Umbilical cord (tissue), 2 donors: ENCODE data around the gene SUSD4. TPM values are rescaled to one million over a fixed set of nuclear protein-coding genes. Genes with fewer than 3 reads are reported as not detected.

ENCODE experiments used
- DNase-seq: peaks from one replicate; pipeline ENCODE4 v3.0.0-alpha.2; 2015; ENCODE audit warnings: low spot score
- total RNA-seq: library from RNA; depleted of rRNA; stranded (reverse); fragments of >200 nt; gene quantifications from one replicate; pipeline ENCODE4 v1.2.3, GENCODE V29; 2014; ENCODE audit warnings: low replicate concordance; ENCODE audit not compliant: insufficient read depth

SUSD4 gene
- total RNA-seq, 1 donor from 2014 or later = 0.24 TPM

DNA sequence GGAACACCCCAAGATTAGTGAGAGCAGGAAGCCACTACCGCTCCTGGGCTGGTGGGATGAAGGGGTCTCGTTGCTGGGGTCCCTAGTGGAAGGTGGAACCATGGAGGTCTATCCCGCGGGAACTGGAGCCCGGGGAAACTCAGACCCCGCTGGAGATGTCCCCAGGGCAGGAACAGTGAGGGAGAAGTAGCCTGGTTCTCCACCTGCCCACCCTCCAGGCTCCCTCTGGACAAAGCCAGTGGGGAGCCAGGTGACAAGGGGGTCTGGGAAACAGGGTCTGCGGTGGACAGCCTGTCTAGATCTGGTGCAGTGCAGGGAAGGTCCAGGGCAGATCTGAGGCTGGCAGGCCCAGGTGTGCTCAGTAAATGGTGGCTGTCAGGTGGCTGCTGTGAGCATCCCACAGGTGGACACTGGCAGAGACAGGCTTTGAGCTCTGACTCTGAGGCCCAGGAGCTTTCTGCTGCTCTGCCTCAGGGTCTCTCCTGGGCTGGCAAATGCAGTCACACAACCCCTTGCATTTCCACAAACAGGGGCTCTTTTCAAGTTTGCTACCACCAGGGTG is 132.9 kb downstream of the SUSD4 start:
- no peak for DNase-seq

DNA sequence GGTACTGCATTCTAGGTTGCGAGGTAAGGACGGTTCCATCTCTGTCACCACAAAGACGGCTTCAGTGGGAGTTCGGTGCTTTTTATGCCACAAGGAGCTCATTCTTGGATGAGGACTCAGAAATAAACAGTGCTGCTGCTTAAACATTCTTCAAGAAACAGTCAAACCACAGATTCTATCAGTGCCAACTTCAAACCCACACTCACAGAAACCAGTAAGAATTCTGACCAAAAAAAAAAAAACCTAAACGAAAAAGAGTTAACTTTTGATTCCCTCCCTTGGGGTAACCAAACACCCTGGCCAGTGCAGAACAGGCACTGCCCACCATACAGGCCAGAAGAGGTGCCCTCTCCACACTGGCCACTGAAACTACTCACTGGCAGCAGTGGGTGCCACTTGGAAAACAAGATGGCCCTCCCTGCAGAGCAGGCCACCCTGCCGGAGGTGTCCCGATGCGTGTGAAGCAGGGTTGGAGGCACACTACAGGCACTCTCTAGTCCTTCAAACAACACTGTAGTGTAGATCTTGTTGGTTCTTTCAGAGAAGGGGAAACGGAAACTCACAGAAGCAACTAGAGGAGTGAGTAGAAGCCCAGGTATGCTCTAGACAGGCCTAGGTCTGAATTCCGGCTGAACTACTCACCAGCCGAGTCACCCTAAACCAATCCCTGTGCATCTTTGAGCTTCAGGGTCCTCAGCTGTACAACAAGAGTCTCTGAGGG is 133.7 kb downstream of the SUSD4 start:
- no peak for DNase-seq

DNA sequence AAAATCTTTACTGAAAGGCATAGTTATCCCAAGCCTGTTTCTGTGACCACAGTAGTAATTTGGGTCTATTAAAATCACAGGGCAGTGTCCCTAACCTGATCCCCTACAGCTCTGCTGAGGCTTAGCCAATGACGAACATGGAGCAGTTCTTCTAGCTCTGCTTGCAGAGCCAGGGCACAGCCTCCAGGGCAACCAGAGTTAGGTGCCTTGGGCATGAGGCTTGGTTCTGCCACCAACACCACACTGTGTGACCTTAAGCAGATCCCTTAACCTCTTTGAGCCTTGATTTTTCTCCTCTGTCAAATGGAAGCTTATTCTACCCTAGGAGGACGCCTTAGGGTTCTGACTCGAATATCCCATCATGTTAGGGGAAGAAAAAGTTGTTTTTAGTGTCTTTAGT is 134.2 kb downstream of the SUSD4 start:
- DNase-seq = no peak

DNA sequence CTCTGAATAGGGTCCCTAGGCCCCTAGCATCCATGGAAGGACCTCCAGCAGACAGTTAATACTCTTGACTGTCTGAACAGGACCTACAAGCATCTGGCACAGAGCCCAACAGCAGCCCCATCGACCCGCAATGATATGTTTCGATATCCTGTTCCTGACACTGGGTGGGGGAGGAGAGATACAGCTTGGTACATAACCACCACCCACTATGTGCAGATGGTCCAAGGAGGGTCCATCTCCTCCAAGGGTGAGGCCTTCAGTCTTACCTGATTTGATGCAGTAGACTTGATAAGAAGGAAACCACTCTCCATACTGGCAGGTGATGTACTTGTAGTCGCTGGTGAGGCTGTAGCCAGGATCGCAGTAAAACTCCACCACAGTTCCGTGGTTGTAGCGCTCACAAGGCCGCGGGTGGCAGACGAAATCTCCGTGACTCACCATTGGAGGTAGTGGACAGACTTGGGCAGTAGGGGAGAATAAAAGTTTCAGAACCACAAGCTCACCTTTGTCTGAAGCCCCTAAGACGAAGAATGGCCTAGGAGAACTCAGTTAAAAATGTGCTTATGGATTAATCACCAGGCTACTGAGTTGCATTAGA is 134.9 kb downstream of the SUSD4 start:
- no peak for DNase-seq

DNA sequence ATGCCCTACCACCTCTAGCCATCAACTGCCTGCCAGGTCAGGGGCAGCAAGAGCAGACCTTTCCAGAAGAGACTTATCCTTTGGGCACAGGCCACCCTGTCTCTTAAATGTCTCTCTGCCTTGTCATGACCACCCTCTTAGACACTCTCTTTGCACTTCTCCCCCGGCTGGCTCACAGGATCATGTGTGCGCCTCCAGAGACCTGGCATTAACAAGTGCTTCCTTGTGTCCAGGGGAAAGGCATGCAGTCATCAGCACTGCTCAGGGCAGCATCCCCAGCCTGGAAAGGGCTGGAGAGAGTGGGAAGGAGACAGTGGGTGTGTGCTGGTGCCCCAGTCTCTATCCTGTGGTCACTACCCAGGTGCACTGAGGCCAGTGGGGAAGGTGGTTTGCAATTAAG is 135.8 kb downstream of the SUSD4 start:
- no peak for DNase-seq

DNA sequence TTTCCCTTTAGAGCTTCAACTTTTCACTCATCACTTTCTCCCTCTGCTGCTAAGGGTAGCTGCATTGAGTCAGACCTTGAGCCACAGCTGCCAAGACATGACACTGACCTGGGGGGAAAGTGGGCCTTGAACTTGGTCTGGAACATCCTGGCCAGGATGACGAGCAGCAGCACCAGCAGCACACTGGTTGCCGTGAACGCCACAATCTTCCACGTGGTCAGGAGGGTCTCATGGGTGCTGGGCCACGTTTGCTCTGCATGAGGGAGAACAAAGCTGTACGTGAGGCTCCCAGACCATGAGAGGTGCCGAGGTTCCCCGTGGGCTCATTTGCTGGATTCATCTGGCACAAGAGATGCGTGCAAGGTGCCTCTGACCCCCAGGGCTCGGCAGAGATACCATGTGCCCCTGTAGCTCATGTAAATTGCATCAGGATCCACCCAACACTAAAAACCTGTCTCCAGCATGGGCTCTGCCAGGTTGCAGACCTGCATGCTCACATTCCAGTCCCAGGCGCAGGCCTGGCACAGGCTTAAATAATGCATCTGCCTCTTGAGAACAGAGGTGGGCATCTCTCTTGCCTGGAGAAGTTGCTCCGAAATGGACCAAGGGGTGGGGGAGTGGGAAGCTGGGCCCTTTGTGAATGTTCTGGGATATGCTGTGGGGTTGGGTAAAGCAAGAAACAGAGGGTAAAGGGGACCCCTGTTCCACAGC is 136.3 kb downstream of the SUSD4 start:
- no peak for DNase-seq

DNA sequence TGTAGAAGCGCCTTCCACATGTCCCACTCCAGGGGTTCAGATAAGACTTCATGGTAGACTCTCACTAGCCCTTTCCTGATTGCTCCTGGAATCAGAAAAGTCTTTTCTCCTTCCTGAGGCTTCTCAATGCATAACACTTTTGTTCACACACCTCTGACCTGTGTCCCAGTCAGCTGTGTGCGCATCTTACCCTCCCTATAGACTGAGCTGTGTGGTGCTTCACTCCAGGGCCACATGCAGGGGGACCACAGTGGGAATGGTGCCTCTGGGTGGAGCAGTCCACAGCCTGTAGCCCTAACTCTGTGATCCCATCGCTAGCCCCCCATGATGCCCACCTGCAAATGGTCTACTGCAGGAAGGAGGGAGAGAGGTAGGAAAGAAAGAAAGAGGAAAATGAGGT is 136.9 kb downstream of the SUSD4 start:
- no peak for DNase-seq

DNA sequence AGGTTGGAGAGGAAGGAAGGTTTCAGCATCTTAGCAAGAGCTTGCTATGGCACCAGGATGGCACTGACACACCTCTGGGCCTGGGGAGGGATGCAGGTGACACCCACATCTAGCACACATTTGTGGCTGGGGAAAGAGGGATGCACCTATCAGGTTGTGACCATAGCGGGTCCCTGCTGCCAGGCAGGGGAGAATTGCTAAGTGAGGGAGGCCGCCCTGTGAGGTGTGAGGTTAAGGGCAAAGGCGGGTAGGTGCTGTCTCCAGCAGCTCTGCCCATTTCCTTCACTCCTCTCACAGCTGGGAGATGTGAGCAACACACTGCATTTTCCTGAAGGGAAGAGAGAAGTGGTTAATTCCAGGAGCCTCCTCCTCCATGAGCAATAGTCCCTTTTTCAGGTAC is 137.7 kb downstream of the SUSD4 start:
- DNase-seq = no peak

DNA sequence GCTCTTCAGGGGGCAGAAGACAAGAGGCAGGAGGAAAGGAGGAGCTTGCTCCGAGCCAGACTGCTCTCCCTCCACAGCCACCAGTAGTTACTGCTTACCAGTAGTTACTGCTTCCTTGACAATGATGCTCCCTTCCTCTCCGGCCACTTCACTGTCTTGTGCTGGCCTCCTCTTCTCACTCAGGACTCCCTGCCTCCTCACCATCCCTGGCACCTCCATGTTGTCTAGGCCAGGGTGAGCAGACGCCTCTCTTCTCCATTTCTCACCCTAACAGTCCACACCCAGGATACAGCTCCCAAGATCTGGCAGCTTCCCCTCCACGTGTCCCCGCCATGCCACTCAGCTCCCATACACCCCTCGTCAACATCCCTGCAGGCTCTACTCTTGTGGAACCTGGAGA is 138.5 kb downstream of the SUSD4 start:
- DNase-seq = no peak

DNA sequence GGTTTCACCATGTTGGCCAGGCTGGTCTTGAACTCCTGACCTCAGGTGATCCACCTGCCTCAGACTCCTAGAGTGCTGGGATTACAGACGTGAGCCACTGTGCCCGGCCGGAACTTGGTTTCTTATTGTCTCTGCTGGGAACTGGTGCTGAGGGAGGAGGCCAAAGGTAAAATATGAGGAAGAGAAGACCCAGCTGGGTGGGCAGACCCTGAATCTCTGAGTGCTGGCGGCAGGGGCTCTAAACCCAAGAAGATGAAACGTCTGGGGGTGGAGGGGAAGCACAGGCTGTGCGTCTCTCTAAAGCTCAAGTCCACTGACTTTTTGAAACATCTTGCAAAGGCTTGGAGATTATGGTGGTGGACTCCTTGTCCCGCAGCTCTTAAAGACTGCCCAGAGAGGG is 138.9 kb downstream of the SUSD4 start:
- no peak for DNase-seq

DNA sequence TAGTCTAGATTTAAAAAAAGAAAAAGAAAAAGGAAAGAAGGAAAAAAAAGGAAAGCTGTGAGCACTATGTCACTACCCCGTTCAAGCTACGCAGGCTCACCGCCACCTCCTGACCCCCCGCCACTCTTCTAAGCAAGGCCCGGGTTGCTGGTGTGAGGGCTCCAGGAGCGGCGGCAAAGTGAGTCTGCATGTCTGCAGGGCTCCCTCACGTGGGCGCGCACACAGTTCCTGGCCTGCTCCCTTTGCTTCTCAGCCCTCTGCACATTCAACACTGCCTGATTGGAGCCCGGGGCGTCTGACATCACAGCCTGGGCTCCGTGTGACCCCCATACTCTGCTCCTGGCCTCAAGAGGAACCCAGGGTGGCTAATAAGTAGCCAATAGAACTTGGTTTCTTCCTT is 139.5 kb downstream of the SUSD4 start:
- DNase-seq = no peak

DNA sequence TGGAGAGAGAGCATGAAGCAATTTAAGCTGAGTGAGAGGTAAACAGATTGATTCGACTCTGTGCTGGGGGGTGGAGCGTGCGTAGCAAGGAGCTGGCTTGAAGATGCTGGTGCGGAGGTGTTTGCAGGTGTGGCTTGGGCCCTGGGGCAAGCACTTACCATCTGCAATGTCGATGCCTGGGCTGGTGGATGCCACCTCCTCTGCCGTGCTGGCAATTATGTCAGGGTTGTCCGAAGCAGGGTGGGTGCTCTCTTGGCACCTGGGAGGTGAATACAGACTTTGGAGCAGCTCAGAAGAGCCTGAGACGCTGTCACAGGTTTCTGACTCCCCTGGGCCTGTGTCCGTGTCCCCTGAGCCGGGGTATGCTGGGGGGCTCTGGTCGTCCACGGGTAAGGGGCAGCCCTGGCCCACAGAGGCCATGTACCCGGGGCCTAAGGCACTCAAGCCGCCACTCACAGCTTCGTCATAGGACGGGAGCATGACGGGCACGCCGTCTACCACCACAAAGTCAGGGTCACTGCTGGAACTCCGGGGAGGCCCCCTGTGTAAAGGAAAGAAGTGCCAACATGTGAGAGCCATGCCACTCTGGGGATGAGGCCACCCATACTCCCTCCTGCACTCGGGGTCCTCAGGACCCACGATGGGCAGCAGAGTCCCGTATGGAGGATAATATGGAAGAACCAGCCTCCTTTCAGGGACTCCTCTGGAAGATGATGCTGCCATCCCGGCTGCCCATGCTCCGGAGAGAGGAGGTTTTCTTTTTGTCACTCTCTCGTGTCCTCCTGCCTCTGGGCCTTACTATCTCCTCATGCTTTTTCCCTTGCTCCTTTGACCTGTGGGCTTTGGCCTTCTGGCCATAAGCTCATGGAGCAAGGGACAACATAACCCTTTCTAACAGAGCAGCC is 140.6 kb downstream of the SUSD4 start:
- DNase-seq = no peak

DNA sequence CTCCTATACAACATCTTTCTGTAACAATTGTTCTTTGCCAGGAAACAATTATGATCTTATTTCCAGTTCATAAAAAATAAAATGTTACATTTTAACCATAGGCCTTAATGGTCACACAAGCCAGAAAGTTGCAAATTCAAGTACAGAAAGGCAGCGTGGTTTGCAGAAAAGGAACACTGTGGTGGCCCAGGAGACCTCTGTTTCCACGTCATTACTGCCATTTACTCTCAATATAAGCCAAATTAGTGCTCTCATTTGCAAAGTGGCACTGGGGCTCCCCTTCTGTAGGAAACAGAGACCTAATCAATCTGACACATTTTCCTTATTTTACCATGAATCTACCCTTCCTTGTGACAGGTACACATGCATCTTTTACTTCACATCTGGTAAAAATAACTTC is 141.6 kb downstream of the SUSD4 start:
- DNase-seq = no peak

DNA sequence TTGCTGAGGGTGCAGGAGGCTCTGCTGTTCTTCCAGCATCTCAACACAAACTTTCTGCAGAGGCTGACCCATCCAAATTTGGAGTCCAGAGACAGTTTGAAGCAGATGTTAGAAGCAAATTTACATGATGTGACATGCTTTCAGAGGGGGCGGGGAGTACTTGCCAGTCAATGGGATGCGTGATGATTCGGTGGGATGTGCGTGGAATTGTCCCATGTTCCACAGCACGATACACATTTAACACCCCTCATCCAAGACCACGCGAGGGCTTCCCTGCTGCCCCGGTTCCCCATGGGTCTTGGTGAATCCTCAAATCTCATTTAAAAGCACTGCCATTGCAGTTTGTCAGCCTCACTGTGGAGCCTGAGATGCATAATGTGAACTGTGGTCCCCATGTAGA is 142.3 kb downstream of the SUSD4 start:
- no peak for DNase-seq

DNA sequence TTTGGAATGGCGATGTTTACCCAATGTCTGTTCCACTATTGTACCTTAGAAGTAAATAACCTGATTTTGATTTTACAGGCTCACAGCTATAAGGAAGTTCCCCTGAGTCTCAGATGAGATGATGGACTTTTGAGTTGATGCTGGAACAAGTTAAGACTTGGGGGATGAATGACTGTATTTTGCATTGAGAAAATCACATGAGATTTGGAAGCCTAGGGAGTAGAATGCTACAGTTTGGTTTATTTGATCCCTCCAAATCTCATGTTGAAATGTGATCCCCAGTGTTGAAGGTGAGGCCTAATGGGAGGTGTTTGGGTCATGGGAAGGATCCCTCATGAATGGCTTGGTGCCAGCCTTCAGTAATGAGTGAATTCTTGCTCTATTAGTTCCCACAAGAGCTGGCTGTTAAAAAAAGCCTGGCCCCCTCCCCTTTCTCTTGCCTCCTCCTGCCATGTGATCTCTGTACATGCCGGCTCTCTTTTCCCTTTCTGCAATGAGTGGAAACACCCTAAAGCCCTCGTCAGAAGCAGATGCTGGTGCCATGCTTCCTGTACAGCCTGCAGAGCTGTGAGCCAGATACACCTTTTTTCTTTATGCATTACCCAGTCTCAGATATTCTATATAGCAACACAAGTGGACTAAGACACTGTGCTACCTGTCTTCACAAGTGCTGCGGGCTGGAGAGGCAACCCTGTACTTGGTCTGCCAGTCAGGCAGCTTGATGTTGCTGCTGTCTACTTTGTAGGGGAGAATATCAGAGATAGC is 143.9 kb downstream of the SUSD4 start:
- no peak for DNase-seq

DNA sequence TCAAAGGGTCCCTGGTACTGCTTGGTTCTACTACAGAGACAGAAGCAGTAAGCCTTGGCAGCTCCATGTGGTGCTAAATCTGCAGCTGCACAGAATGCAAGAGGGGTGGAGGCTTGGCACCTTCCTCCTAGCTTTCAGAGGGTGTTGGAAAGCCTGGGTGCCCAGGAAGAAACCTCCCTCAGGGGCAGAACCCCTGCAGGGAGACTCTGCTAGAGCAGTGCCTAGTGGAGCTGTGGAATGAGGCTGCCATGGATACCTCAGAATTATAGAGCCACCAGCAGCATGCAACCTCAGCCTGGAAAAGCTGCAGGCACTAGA is 144.7 kb downstream of the SUSD4 start:
- no peak for DNase-seq

DNA sequence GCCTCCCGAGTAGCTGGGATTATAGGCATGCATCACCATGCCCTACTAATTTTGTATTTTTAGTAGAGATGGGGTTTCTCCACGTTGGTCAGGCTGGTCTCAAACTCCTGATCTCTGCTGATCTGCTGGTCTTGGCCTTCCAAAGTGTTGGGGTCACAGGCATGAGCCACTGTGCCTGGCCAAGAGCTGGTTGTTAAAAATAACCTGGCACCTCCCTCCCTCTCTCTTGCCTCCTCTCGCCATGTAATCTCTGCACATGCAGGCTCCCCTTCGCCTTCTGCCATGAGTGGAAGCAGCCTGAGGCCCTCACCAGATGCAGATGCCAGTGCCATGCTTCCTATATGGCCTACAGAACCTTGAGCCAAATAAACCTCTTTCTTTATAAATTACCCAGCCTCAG is 146.2 kb downstream of the SUSD4 start:
- no peak for DNase-seq

DNA sequence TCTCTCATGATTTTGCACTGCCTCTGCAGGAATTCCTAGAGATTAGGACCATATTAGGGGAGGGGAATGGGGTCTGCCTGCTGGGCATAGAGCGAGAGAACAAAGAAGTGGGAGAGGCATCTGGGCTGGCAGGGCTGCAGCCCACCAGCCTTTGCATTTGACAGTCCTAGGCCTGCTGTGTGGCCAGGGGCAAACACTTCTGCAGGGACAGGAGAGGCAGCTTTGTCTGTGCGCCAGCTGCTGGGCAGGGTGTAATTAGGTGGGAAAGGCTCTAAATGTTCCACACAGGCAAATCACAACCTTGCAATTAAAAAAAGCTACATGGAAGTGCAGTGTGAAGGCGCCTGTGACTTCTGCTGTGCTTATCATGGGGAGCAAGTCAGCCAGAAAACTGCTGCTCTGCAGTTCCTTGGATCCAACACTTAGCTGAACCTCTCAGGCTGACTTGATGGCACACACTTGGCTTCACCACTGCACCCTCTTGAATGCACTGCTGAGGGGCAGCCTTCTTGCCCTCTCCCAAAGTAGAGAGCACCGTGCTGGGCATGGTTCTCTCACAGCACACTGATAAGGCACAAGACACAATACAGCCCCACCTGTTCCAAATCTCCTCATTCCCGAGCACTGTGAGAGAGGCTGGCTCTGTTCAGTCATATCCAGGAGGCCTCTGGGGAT is 147.3 kb downstream of the SUSD4 start:
- DNase-seq = no peak

DNA sequence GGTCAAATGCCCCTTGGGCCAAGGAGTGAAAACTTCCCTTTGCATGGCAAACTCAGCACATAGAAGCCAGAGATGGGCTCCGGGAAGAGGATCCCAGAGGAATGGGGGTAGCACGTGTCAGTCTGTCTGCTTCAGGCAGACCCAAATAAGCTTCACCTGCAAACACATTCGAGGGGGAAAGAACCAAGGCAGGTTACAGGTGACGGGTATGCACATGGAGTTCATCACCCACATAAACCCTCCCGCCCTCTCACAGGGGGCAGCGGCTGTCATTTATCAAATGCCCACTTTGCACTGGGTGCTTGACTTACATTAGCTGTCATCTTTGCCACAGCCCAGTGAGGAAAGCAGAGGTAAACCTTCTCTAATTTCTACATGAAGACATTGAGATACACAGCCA is 147.9 kb downstream of the SUSD4 start:
- no peak for DNase-seq

DNA sequence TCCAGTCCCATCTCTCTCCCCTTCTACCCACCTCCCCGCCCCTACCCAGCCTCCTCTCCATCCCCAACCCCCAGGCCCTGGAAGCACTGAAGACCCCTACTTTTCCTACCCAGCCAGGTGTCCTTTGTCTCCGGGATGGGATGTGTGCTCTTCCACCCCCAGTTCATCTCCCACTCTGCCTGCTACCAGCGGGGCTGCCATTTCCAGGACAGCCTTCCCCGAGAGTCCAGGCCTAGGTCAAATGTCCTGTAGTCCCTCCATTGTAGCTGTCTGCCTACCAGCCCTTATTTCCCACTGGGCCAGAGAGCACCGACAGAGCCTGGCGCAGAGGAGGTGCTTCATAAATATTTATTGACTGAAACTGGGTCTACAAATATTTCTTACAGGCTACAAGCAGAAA is 148.9 kb downstream of the SUSD4 start:
- DNase-seq = no peak
